Measurements from ENCODE around the gene SYNDIG1.

SYNDIG1 gene

GRCh38 chr20:24630486-24631172 lies 161.2 kb downstream of the SYNDIG1 start:
- Mint-ChIP-seq H3K4me3 (no peak overlapping the region), H3K36me3 (ENCODE audit: insufficient read depth) (no peaks in the 10 kb centered on the region), H3K4me1 (no peaks in the 10 kb centered on the region), H3K27me3 (peaks cover 21% of the 10 kb centered on the region), H3K9me3 (no peaks in the 10 kb centered on the region), H3K27ac (ENCODE audit: low read depth) (no peak overlapping the region)
- DNase-seq (ENCODE audit: low spot score in 2 of 2) (no peak), ATAC-seq (replicated peaks; ENCODE audit: extremely low read depth, poor library complexity, severe bottlenecking) (no peak)

- Mint-ChIP-seq H3K4me3 (no peak overlapping the region), H3K27ac (ENCODE audit: low read depth) (no peak overlapping the region), H3K4me1 (no peaks in the 10 kb centered on the region), H3K36me3 (ENCODE audit: insufficient read depth) (no peaks in the 10 kb centered on the region), H3K9me3 (no peaks in the 10 kb centered on the region), H3K27me3 (peaks cover 26% of the 10 kb centered on the region)
- DNase-seq (ENCODE audit: low spot score in 2 of 2) = no peak
- ATAC-seq (replicated peaks; ENCODE audit: extremely low read depth, poor library complexity, severe bottlenecking) = no peak
Measured at GRCh38 chr20:24631173-24631505, 161.7 kb downstream of the SYNDIG1 start.

- no peak overlapping the region for H3K4me3 Mint-ChIP-seq
- H3K27me3 Mint-ChIP-seq = peaks cover 40% of the 10 kb centered on the region
- H3K9me3 Mint-ChIP-seq = no peaks in the 10 kb centered on the region
- ATAC-seq (replicated peaks; ENCODE audit: extremely low read depth, poor library complexity, severe bottlenecking) (no peak), DNase-seq (ENCODE audit: low spot score in 2 of 2) (no peak)
- no peaks in the 10 kb centered on the region for H3K36me3 Mint-ChIP-seq (ENCODE audit: insufficient read depth)
- H3K27ac Mint-ChIP-seq (ENCODE audit: low read depth) = no peak overlapping the region
- no peaks in the 10 kb centered on the region for H3K4me1 Mint-ChIP-seq
Measured at GRCh38 chr20:24632581-24632980, 163.2 kb downstream of the SYNDIG1 start.

GRCh38 chr20:24633026-24633425 lies 163.6 kb downstream of the SYNDIG1 start:
- ATAC-seq (replicated peaks; ENCODE audit: extremely low read depth, poor library complexity, severe bottlenecking) = no peak
- no peak for DNase-seq (ENCODE audit: low spot score in 2 of 2)
- peaks cover 44% of the 10 kb centered on the region for H3K27me3 Mint-ChIP-seq
- H3K27ac Mint-ChIP-seq (ENCODE audit: low read depth) = no peak overlapping the region
- no peaks in the 10 kb centered on the region for H3K36me3 Mint-ChIP-seq (ENCODE audit: insufficient read depth)
- no peaks in the 10 kb centered on the region for H3K9me3 Mint-ChIP-seq
- no peak overlapping the region for H3K4me3 Mint-ChIP-seq
- no peaks in the 10 kb centered on the region for H3K4me1 Mint-ChIP-seq

- Mint-ChIP-seq H3K27ac (ENCODE audit: low read depth) (no peak overlapping the region), H3K4me1 (no peaks in the 10 kb centered on the region), H3K9me3 (no peaks in the 10 kb centered on the region), H3K36me3 (ENCODE audit: insufficient read depth) (no peaks in the 10 kb centered on the region), H3K4me3 (no peak overlapping the region), H3K27me3 (peaks cover 45% of the 10 kb centered on the region)
- DNase-seq (ENCODE audit: low spot score in 2 of 2) = no peak
- no peak for ATAC-seq (replicated peaks; ENCODE audit: extremely low read depth, poor library complexity, severe bottlenecking)
Measured at GRCh38 chr20:24633521-24633920, 164.1 kb downstream of the SYNDIG1 start.

GRCh38 chr20:24634855-24635254 lies 165.4 kb downstream of the SYNDIG1 start:
- DNase-seq (ENCODE audit: low spot score in 2 of 2) = no peak
- no peak for ATAC-seq (replicated peaks; ENCODE audit: extremely low read depth, poor library complexity, severe bottlenecking)
- no peak overlapping the region for H3K4me3 Mint-ChIP-seq
- H3K27ac Mint-ChIP-seq (ENCODE audit: low read depth) = no peak overlapping the region
- H3K9me3 Mint-ChIP-seq = no peaks in the 10 kb centered on the region
- no peaks in the 10 kb centered on the region for H3K36me3 Mint-ChIP-seq (ENCODE audit: insufficient read depth)
- H3K4me1 Mint-ChIP-seq = no peaks in the 10 kb centered on the region
- H3K27me3 Mint-ChIP-seq = peaks cover 48% of the 10 kb centered on the region

- Mint-ChIP-seq H3K27me3 (peaks cover 64% of the 10 kb centered on the region), H3K4me3 (no peak overlapping the region), H3K4me1 (no peaks in the 10 kb centered on the region), H3K36me3 (ENCODE audit: insufficient read depth) (no peaks in the 10 kb centered on the region), H3K27ac (ENCODE audit: low read depth) (no peak overlapping the region), H3K9me3 (no peaks in the 10 kb centered on the region)
- DNase-seq (ENCODE audit: low spot score in 2 of 2) = no peak
- ATAC-seq (replicated peaks; ENCODE audit: extremely low read depth, poor library complexity, severe bottlenecking) = no peak
Measured at GRCh38 chr20:24636626-24637025, 167.2 kb downstream of the SYNDIG1 start.

GRCh38 chr20:24637087-24637486 lies 167.7 kb downstream of the SYNDIG1 start:
- no peak overlapping the region for H3K4me3 Mint-ChIP-seq
- DNase-seq (ENCODE audit: low spot score in 2 of 2) = no peak
- H3K27ac Mint-ChIP-seq (ENCODE audit: low read depth) = no peak overlapping the region
- no peaks in the 10 kb centered on the region for H3K36me3 Mint-ChIP-seq (ENCODE audit: insufficient read depth)
- no peaks in the 10 kb centered on the region for H3K9me3 Mint-ChIP-seq
- ATAC-seq (replicated peaks; ENCODE audit: extremely low read depth, poor library complexity, severe bottlenecking) = no peak
- H3K27me3 Mint-ChIP-seq = peaks cover 64% of the 10 kb centered on the region
- H3K4me1 Mint-ChIP-seq = no peaks in the 10 kb centered on the region

- DNase-seq (ENCODE audit: low spot score in 2 of 2) (no peak), ATAC-seq (replicated peaks; ENCODE audit: extremely low read depth, poor library complexity, severe bottlenecking) (no peak)
- peaks cover 64% of the 10 kb centered on the region for H3K27me3 Mint-ChIP-seq
- no peaks in the 10 kb centered on the region for H3K9me3 Mint-ChIP-seq
- no peaks in the 10 kb centered on the region for H3K36me3 Mint-ChIP-seq (ENCODE audit: insufficient read depth)
- H3K4me3 Mint-ChIP-seq = no peak overlapping the region
- H3K27ac Mint-ChIP-seq (ENCODE audit: low read depth) = no peak overlapping the region
- no peaks in the 10 kb centered on the region for H3K4me1 Mint-ChIP-seq
Measured at GRCh38 chr20:24637941-24638340, 168.5 kb downstream of the SYNDIG1 start.

GRCh38 chr20:24638591-24639548 lies 169.4 kb downstream of the SYNDIG1 start:
- H3K27me3 Mint-ChIP-seq = peaks cover 61% of the 10 kb centered on the region
- H3K4me3 Mint-ChIP-seq = no peak overlapping the region
- H3K9me3 Mint-ChIP-seq = no peaks in the 10 kb centered on the region
- H3K4me1 Mint-ChIP-seq = no peaks in the 10 kb centered on the region
- H3K36me3 Mint-ChIP-seq (ENCODE audit: insufficient read depth) = no peaks in the 10 kb centered on the region
- no peak overlapping the region for H3K27ac Mint-ChIP-seq (ENCODE audit: low read depth)
- no peak for DNase-seq (ENCODE audit: low spot score in 2 of 2)
- no peak for ATAC-seq (replicated peaks; ENCODE audit: extremely low read depth, poor library complexity, severe bottlenecking)

- no peaks in the 10 kb centered on the region for H3K9me3 Mint-ChIP-seq
Measured at GRCh38 chr20:24640276-24640675, 170.8 kb downstream of the SYNDIG1 start.

GRCh38 chr20:24640686-24641085 lies 171.3 kb downstream of the SYNDIG1 start:
- H3K4me3 Mint-ChIP-seq = no peak overlapping the region
- H3K27me3 Mint-ChIP-seq = peaks cover 43% of the 10 kb centered on the region
- H3K4me1 Mint-ChIP-seq = no peaks in the 10 kb centered on the region
- DNase-seq (ENCODE audit: low spot score in 2 of 2) (no peak), ATAC-seq (replicated peaks; ENCODE audit: extremely low read depth, poor library complexity, severe bottlenecking) (no peak)
- no peaks in the 10 kb centered on the region for H3K9me3 Mint-ChIP-seq
- no peaks in the 10 kb centered on the region for H3K36me3 Mint-ChIP-seq (ENCODE audit: insufficient read depth)
- H3K27ac Mint-ChIP-seq (ENCODE audit: low read depth) = no peak overlapping the region

More at GRCh38 chr20:24640276-24640675, 170.8 kb downstream of the SYNDIG1 start:
- no peak overlapping the region for H3K27ac Mint-ChIP-seq (ENCODE audit: low read depth)
- no peak overlapping the region for H3K4me3 Mint-ChIP-seq
- DNase-seq (ENCODE audit: low spot score in 2 of 2) (no peak), ATAC-seq (replicated peaks; ENCODE audit: extremely low read depth, poor library complexity, severe bottlenecking) (no peak)
- no peaks in the 10 kb centered on the region for H3K4me1 Mint-ChIP-seq
- H3K36me3 Mint-ChIP-seq (ENCODE audit: insufficient read depth) = no peaks in the 10 kb centered on the region
- peaks cover 47% of the 10 kb centered on the region for H3K27me3 Mint-ChIP-seq
